ENCODE data around the gene PDE9A.
"Not testable (repeated sequence)": the region's sequence is repeated elsewhere in the genome, so short reads cannot be mapped to it uniquely, and the experiment has no call there.

Gene PDE9A

DNA sequence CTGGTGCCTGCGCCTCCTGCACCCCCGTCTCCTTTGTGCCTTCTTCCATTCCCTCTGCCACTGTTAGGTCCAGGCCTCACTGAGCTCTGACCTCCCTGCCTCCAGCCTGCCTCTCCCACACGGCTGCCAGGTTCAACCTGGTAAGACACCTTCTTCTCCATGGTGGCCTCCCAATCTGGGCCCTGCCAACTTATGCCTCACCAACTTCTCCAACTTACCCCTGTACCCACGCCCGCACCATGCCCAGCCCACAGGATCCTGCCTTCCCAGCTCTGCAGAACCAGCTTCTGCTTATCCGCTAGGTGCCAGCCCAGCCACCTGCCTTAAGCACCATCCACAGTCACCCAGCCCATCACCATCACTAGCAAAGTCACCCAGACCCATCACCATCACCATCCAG lies 37.2 kb downstream of the PDE9A start:
- DNase-seq: no peak

DNA sequence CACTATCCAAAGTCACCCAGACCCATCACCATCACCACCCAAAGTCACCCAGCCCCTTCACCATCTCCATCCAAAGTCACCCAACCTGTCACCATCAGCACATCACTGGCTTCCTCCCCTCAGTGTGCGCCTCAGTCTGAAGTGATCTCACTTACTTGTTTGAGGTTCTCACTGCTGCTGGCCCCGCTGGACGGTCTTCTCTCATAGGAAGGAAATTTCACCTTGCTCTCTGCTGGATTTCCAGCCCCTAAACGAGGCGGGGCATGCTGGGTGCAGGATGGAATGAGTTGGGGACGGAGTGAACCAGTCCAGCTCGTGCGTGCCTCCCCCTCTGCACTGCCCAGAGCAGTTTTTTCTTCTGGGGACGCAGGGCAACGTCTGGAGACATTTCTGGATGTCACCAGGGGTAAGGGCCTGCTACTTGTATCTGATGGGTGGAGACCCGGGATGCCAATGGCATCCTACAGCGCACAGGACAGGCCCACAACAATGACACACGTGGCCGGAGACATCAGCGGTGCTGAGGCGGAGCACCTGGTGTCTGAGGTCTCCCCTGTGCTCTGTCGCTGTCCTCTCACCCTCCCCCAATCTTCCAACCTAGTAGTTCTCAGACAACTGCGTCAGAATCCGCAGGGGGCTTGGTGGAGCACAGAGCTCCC lies 38.6 kb downstream of the PDE9A start:
- no peak for DNase-seq

DNA sequence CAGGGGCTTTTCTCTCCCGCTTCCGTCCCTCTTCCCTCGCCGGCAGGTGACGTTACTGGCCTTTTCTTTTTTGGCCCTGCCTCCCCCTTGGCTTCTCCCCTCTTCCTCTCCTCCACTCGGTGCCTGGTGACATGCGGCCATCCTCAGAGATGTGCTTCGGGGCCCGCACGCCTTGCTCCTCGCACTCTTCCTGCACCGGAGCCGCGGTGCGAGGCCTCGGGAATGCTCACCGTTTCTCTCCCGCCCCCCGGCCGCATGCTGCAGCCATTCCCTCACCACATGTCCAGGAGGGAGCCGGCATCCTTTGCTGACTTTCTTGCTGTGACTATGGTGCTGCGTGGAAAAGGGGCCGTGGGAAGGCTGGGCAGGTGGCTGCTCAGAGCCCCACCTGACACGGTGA lies 39.3 kb downstream of the PDE9A start:
- DNase-seq: no peak

- no peak for DNase-seq
Measured at GRCh38 chr21:42694751-42695696, 41.6 kb downstream of the PDE9A start.

DNA sequence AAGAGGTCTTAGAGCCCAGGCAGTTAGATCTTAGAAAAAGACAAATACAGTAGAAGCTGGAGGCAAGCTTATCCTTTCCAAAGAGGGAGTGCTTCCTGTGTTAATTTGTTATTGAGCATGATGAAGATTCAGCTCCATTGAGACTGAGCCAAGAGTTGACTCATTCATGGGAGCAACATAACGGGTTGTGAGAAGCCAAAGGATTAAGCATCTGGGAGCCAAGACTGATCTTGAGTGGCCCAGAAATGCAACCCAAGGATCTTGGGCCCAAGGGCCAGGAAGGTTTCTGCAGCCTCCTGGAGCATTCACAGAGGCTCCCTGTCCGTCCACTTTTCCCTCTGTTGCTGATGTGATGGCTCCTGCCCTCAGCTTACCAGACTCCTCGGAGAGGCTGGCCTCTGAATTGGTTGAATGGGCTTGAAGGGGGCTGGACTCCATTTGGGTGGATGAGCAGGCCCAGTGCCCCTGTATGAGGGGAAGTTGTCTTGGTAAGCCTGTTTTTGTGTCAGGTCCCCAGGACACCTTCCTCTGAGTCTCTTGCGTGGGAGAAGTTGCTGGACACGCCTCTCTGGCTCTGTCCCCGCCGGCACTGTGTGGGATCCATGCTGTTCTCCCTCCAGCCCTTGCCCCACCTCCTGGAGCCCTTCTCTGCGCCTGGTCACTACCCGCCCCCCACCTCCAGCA lies 42.4 kb downstream of the PDE9A start:
- no peak for DNase-seq

- no peak for DNase-seq
Measured at GRCh38 chr21:42696501-42697040, 43.1 kb downstream of the PDE9A start.

DNA sequence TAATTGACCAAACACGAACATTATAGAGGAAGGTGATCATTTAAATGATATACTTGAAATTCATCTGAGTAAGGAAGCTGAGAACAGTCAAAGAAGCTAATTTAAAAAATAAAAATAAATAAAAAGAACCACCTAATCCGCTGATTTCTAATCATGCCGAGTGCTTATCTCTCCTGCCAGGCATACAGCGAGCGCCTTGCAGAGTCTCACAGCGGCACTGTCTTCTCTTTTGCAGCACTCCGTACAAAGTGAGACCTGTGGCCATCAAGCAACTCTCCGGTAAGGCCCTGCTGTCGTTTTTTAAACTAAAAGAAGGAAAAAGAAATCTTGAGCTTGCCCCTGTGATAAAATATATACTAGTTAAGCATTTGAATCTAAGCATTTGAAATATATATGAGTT lies 45.3 kb downstream of the PDE9A start:
- DNase-seq: no peak

DNA sequence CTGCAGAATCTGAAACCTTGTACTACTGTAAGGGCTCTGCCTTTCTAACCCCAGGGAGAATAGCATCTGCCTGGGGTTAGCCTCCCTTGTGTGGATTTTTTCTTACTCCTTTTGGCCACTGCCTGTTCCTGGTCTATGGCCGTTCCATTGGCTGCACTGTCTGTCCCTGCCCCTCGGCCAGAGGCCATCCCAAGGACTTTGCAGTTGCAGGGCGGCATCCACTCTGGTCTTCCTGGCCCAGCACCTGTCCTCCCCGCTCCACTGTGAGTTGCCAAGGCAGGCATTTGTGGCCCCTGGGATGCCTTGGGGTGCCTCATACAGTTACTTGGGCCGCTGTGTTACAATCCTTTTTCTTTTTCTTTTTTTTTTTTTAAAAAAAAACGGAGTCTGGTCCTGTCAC lies 45.8 kb downstream of the PDE9A start:
- no peak for DNase-seq

DNA sequence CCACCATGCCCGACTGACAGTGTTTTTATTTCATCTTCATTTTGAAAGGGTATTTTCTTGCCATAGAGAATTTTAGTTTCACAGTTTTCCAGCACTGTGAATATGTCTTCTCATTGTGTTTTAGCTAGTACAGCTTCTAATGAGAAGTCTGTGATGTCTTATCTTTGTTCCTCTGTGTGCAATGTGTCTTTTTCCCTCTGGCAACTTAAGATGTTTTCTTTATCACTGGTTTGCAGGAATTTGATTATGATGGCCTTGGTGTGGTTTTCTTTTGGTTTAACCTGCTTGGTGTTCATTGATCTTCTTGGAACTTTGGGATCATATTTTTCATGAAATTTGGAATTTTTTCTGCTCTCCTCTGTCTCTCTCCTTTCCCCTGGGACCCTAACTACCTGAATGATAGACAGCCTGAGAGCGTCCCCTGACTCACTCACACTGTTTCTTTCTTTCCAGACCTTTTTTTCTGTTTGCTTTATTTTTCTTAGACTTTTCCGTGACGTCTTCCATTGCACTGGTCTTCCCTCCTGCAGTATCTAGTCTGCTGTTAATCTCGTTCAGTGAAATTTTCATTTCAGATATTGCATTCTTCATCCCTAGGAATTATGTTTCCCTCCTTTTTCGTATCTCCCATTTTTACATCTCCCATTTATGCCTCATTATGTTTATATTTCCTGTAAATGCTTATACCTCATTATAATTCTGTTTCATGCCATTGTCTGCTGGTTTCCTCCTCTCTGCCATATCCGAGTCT lies 48.5 kb downstream of the PDE9A start:
- no peak for DNase-seq

GRCh38 chr21:42702720-42703119 lies 49.3 kb downstream of the PDE9A start:
- DNase-seq: no peak

- DNase-seq: no peak
Measured at GRCh38 chr21:42703136-42703908, 49.9 kb downstream of the PDE9A start.

- no peak for DNase-seq
Measured at GRCh38 chr21:42703965-42704364, 50.5 kb downstream of the PDE9A start.

DNA sequence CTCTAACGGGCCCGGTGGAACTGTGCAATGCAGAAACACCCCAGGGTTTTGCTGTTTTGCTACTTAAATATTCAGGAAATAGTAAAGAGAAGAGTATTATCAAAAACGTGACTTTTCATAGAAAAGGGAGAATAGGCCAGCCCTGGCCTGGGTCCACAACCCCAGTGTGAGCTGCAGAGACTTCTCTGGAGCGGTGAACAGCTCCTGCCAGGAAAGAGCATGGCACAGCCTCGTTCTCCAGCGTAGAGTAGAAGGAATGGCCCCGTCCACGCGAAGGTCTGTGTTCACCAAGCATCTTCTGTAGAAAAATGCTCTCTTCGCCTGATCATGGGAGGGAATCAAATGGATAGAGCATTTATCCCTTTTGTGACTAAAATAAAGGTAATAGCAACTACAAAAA lies 51.4 kb downstream of the PDE9A start:
- DNase-seq: no peak

DNA sequence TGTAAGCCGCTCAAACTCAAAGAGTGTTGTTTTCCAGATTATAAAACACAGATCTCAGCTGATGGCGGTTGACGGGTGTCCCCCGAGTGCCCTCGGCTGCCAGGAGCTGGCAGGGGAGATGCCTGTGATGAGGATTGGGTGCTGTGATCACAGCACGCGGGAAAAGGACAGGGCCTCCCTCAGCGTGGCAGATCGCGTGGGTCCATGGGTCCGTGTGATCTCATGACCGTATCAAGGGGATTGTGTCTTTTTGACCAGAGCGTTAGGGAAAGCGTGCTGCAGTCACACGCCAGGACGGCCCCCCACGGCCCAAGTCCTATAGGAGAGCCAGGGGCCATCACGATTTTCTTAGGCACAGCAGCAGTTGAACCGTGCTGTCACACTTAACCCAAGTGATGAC lies 51.9 kb downstream of the PDE9A start:
- DNase-seq: no peak

DNA sequence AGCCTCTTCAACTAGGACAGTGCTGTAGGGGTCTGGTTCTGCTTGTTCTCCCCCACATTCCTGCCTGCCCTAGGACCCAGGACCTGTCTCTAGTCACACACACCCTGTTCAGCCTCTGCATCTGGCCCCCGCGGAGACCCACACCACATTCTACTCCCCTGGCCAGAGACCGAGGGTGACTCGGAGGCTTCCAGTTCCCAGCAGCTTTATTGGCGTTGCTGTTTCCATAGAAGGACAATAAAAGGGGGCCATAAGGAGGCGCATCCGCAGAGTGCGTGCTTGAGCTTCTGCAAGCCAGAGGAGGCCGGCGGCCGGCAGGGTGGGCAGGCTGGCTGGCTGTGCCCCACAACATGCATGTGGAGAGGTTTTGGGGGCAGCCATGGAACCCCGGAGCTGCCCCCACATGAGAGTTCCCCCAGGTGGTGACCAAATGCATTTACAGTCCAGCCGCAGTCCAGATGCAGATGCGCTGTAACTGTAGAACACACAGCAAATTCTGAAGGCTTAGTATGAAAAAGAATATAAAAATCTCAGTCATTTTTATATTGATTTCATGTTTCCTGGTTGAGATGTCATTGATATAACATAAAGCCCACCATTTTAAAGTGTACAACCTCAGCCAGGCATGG lies 52.4 kb downstream of the PDE9A start:
- DNase-seq: no peak

DNA sequence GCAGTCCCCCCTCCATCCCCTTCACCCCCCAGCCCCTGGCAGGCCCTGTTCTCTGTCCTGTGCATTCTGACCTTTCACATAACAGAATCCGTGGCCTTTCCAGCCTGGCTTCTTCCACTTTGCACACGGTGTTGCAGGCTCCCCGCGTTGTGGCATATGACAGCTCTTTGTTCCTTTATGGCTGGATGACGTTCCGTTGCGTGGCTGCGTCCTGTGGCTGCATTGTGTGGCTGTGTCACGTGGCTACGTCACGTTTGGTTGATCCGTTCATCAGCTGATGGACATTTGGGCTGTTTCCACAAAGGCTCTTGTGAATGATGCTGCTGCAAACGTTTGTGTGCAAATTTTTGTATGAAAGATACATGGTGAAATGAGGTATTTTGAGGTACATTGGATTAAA lies 53.3 kb downstream of the PDE9A start:
- DNase-seq: no peak

DNA sequence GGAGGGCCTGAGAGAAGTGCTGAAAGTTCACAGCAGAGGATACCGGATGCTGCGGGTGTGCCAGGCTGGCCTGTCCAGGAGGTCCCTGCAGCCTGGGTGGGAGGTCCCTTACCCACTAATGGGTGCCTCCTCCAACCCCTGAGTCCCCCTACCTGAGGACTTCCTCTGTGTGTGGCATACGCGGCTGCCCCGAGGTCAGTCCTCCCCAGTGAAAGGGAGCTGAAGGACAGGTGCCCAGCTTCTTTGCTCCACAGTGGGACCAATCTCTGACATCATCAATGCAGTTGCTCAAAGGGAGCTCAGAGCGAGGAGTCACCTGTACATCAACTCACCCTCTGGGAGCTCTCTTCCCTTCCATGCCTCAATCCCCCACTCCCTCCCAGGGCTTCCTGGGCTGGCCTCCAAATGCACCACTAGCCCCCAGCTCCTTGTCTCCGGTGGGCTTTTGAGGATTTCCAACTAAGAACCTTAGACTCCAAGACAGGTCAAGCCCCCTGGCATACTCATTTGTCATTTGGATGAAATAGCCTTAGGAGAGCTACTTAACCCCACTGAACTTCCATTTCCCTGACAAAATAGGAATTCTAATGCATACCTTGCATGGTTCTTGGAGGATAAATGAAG lies 53.9 kb downstream of the PDE9A start:
- no peak for DNase-seq

DNA sequence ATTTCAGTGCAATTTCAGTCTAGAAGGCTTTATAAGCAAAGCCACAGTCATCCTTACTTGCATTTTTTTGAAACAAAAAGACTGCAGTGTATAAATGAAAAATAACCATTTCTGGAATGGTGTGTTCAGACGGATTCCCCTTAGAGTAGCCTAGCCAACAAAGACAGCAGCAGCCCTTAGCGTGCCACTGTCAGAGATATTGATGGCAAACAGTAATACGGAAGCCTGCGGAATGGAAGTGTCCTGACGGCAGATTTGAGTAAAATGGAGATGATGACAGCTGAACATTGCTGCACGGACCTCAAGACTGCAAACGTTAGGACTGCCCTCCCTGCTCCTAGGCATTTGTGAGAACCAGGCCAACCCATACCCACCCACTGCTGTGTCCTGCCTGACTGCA lies 54.7 kb downstream of the PDE9A start:
- no peak for DNase-seq

GRCh38 chr21:42708916-42709315 lies 55.5 kb downstream of the PDE9A start:
- not testable (repeated sequence) for DNase-seq

DNA sequence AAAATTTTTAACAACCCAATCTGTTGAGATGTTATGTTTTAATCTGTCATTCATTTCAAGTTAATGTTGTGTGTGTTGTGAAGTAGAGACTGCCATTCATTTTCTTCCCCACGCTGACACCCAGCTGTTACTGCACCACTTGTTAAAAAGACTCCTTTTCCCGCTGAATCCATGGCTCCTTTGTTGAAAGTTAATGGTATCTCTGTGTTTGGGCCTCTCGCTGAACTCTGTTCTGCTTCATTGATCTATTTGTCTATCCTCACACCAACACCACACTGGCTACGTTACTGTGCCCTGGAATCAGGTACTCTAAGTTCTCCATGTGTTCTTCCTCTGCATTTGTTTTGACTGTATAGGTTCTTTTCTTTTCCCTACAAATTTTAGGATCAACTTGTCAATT lies 58.2 kb downstream of the PDE9A start:
- DNase-seq: no peak

GRCh38 chr21:42715427-42715826 lies 62.0 kb downstream of the PDE9A start:
- DNase-seq: not testable (repeated sequence)

Measured in NK-92 treated with Interleukin-12 subunit alpha and Interleukin-12 subunit beta, amount 100 ng/mL, for 24 hours (cell line).